HEK293 (cell line): Measurements from ENCODE around the gene AMOTL1.

ENCODE experiments used
- CTCF ChIA-PET: fragments of 350-600 bp; formaldehyde crosslinking; extraction: SDS; loops from one replicate; lab custom pipeline; 2021; ENCODE audit warnings: antibody characterized with exemption; lab: Yijun Ruan, JAX
- POLR2A ChIA-PET: fragments of 300-600 bp; formaldehyde crosslinking; extraction: SDS; loops from one replicate; lab custom pipeline; 2020; ENCODE audit warnings: antibody characterized with exemption, inconsistent platforms; lab: Yijun Ruan, JAX
- H3K27ac ChIP-seq: fragments of 200-500 bp; sonication (Bioruptor generic); 2 replicates; pipeline ENCODE4 v1.5.1; 2014; ENCODE audit warnings: low read depth, low read length, control low read depth, inconsistent platforms; ENCODE audit errors: extremely low read depth
- H3K36me3 ChIP-seq, 2 experiments: fragments of 200-500 bp in 1 of 2; sonication (Bioruptor generic) in 1 of 2; 1 replicate in 1 of 2; 2 replicates in 1 of 2; pipeline ENCODE4 v1.5.1; 2014 to 2017; ENCODE audit warnings: inconsistent platforms in 2 of 2, low read length in 2 of 2; ENCODE audit not compliant: control insufficient read depth in 2 of 2, insufficient read depth in 1 of 2
- H3K4me1 ChIP-seq: fragments of 200-500 bp; sonication (Bioruptor generic); 2 replicates; pipeline ENCODE4 v1.5.1; 2014; ENCODE audit warnings: mild to moderate bottlenecking, low read length, inconsistent platforms; ENCODE audit not compliant: control insufficient read depth, insufficient read depth
- H3K4me3 ChIP-seq: 2 replicates; pipeline ENCODE4 v1.5.1; 2011; ENCODE audit warnings: low read depth, mild to moderate bottlenecking, control low read depth, low read length, moderate library complexity
- H3K9me3 ChIP-seq: fragments of 200-500 bp; sonication (Bioruptor generic); 2 replicates; pipeline ENCODE4 v1.5.1; 2014; ENCODE audit warnings: low read depth, low read length, inconsistent platforms; ENCODE audit not compliant: control insufficient read depth, insufficient read depth
- GLIS2 ChIP-seq: fragments of 450-650 bp; formaldehyde crosslinking; IDR thresholded peaks from 2 replicates; pipeline ENCODE4 v1.5.1; 2016; ENCODE audit warnings: missing biosample characterization, missing genetic modification characterization
- HOXD13 ChIP-seq: sonication (generic); formaldehyde crosslinking; IDR thresholded peaks from 2 replicates; pipeline ENCODE4 v1.8.0; 2022; ENCODE audit warnings: missing genetic modification reagents, borderline replicate concordance
- MYNN ChIP-seq: fragments of 450-650 bp; formaldehyde crosslinking; IDR thresholded peaks from 2 replicates; pipeline ENCODE4 v1.5.1; 2016; ENCODE audit warnings: missing biosample characterization, missing genetic modification characterization, borderline replicate concordance
- OSR2 ChIP-seq: fragments of 450-650 bp; formaldehyde crosslinking; IDR thresholded peaks from 2 replicates; pipeline ENCODE4 v1.5.1; 2016; ENCODE audit warnings: missing biosample characterization, missing genetic modification characterization
- OVOL3 ChIP-seq: fragments of 450-650 bp; formaldehyde crosslinking; IDR thresholded peaks from 2 replicates; pipeline ENCODE4 v1.5.1; 2016; ENCODE audit warnings: missing biosample characterization, missing genetic modification characterization
- SCRT2 ChIP-seq: fragments of 450-650 bp; formaldehyde crosslinking; IDR thresholded peaks from 2 replicates; pipeline ENCODE4 v1.5.1; 2016; ENCODE audit warnings: missing biosample characterization, missing genetic modification characterization
- SETDB1 ChIP-seq: IDR thresholded peaks from one replicate; pipeline ENCODE4 v1.6.1; 2017; ENCODE audit warnings: mild to moderate bottlenecking, low read length, moderate library complexity, mixed read lengths; ENCODE audit not compliant: insufficient read length
- SP2 ChIP-seq: fragments of 450-650 bp; formaldehyde crosslinking; IDR thresholded peaks from 2 replicates; pipeline ENCODE4 v1.5.1; 2016; ENCODE audit warnings: missing biosample characterization, missing genetic modification characterization
- SP7 ChIP-seq: fragments of 450-650 bp; formaldehyde crosslinking; IDR thresholded peaks from 2 replicates; pipeline ENCODE4 v1.5.1; 2016; ENCODE audit warnings: missing biosample characterization, missing genetic modification characterization
- WT1 ChIP-seq: fragments of 450-650 bp; formaldehyde crosslinking; IDR thresholded peaks from 2 replicates; pipeline ENCODE4 v1.5.1; 2016; ENCODE audit warnings: missing biosample characterization, missing genetic modification characterization
- ZBTB8A ChIP-seq: fragments of 450-650 bp; formaldehyde crosslinking; IDR thresholded peaks from 2 replicates; pipeline ENCODE4 v1.5.1; 2016; ENCODE audit warnings: missing biosample characterization, missing genetic modification characterization
- ZFHX2 ChIP-seq: fragments of 450-650 bp; formaldehyde crosslinking; conservative IDR thresholded peaks from 2 replicates; pipeline ENCODE4 v1.5.1; 2016; ENCODE audit warnings: missing biosample characterization, missing genetic modification characterization
- ZIC2 ChIP-seq: fragments of 450-650 bp; formaldehyde crosslinking; IDR thresholded peaks from 2 replicates; pipeline ENCODE4 v1.5.1; 2016; ENCODE audit warnings: missing biosample characterization, missing genetic modification characterization
- ZNF132 ChIP-seq: fragments of 450-650 bp; formaldehyde crosslinking; IDR thresholded peaks from 2 replicates; pipeline ENCODE4 v1.5.1; 2017; ENCODE audit warnings: missing biosample characterization, missing genetic modification characterization, borderline replicate concordance
- ZNF16 ChIP-seq: fragments of 450-650 bp; formaldehyde crosslinking; IDR thresholded peaks from 2 replicates; pipeline ENCODE4 v1.5.1; 2016; ENCODE audit warnings: low read depth, missing biosample characterization, missing genetic modification characterization
- ZNF175 ChIP-seq: fragments of 450-650 bp; formaldehyde crosslinking; IDR thresholded peaks from 2 replicates; pipeline ENCODE4 v1.5.1; 2016; ENCODE audit warnings: missing biosample characterization, missing genetic modification characterization
- ZNF184 ChIP-seq: fragments of 450-650 bp; IDR thresholded peaks from 2 replicates; pipeline ENCODE4 v1.5.1; 2018; ENCODE audit warnings: missing biosample characterization, mild to moderate bottlenecking, missing genetic modification characterization
- ZNF394 ChIP-seq: fragments of 450-650 bp; formaldehyde crosslinking; IDR thresholded peaks from 2 replicates; pipeline ENCODE4 v1.5.1; 2016; ENCODE audit warnings: missing biosample characterization, missing genetic modification characterization, mild to moderate bottlenecking, moderate library complexity, borderline replicate concordance
- ZNF426 ChIP-seq: fragments of 450-650 bp; formaldehyde crosslinking; IDR thresholded peaks from 2 replicates; pipeline ENCODE4 v1.5.1; 2017; ENCODE audit warnings: missing biosample characterization, missing genetic modification characterization, mild to moderate bottlenecking, inconsistent platforms, moderate library complexity
- ZNF510 ChIP-seq: fragments of 450-650 bp; formaldehyde crosslinking; IDR thresholded peaks from 2 replicates; pipeline ENCODE4 v1.5.1; 2018; ENCODE audit warnings: mild to moderate bottlenecking, missing genetic modification characterization, missing biosample characterization; ENCODE audit not compliant: insufficient replicate concordance
- ZNF707 ChIP-seq: fragments of 450-650 bp; formaldehyde crosslinking; IDR thresholded peaks from 2 replicates; pipeline ENCODE4 v1.5.1; 2016; ENCODE audit warnings: missing biosample characterization, missing genetic modification characterization
- ZNF843 ChIP-seq: fragments of 450-650 bp; formaldehyde crosslinking; IDR thresholded peaks from 2 replicates; pipeline ENCODE4 v1.5.1; 2016; ENCODE audit warnings: missing biosample characterization, missing genetic modification characterization
- TF ChIP-seq, protein P1 (sequence below): fragments of 450-650 bp; formaldehyde crosslinking; IDR thresholded peaks from 2 replicates; pipeline ENCODE4 v1.5.1; 2017; ENCODE audit warnings: missing biosample characterization, missing genetic modification characterization
- TF ChIP-seq, protein P2 (sequence below): fragments of 450-650 bp; formaldehyde crosslinking; IDR thresholded peaks from 2 replicates; pipeline ENCODE4 v1.5.1; 2016; ENCODE audit warnings: missing biosample characterization, missing genetic modification characterization
- TF ChIP-seq, protein P3 (sequence below): fragments of 450-650 bp; formaldehyde crosslinking; IDR thresholded peaks from 2 replicates; pipeline ENCODE4 v1.5.1; 2016; ENCODE audit warnings: missing biosample characterization, missing genetic modification characterization
- TF ChIP-seq, protein P4 (sequence below): fragments of 450-650 bp; formaldehyde crosslinking; IDR thresholded peaks from 2 replicates; pipeline ENCODE4 v1.5.1; 2016; ENCODE audit warnings: missing biosample characterization, missing genetic modification characterization

AMOTL1 gene

DNA sequence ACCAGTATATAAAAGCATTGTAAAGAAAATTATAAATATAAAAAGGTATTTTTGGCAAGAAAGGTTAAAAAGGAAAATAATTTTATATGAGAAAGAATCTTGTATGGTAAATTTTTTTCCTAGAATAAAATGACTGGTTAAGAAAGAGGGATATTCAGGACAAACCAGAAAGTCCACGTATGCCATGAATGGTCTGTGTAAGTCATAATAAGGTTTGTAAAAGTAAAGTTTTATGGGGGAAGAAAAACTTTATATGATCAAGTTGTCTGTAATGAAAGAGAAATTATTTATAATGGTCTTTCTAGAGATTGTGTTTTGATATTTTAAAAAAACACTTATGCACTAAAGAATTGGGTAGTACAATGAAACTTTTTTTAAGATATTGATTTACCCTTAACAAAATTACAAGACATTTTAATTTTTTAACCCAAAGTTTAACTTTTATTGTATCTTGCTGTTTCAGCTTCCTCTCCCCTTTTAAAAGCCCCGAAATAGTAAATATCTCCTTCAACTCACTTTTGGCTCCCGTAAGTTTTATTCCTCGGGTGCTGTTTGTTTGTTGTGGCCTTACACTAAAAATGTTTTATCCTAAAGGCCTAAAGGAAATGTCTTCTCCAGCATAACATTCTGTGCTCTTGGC is 47.7 kb downstream of the AMOTL1 start (continued):
- TF ChIP-seq SETDB1 (peak; percentile 100), ZNF707 (no peak), ZNF184 (tag by site-specific recombination) (peak; percentile 79; the same call in 1 of the 2 replicates)

DNA sequence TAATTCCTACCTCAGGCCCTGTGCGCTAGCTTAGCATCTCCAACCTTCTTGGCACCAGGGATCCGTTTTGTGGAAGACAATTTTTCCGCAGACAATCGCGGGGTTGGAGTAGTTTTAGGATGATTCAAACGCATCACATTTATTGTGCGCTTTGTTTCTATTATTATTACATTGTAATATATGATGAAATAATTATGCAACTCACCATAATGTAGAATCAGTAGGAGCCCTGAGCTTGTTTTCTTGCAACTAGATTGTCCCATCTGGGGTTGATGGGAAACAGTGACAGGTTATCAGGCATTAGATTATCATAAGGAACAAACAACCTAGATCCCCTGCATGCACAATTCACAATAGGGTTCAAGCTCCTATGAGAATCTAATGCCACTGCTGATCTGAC is 52.3 kb downstream of the AMOTL1 start:
- H3K36me3 ChIP-seq = peaks cover 0 to 78% of the 10 kb centered on the region in 2 experiments
- H3K27ac ChIP-seq = no peak overlapping the region
- CTCF ChIA-PET = interaction anchor here (0.6 to 0.8 kb wide), 2 partner anchors 25 to 813 kb away, joined by 3 to 4 read pairs; no protein-coding TSS in a partner anchor
- TF ChIP-seq ZIC2 (tag by site-specific recombination) (no peak), ZNF175 (tag by site-specific recombination) (no peak), GLIS2 (no peak), ZNF16 (tag by site-specific recombination) (no peak), ZNF394 (tag by site-specific recombination) (no peak), MYNN (tag by site-specific recombination) (no peak), WT1 (no peak), ZFHX2 (no peak), HOXD13 (no peak), SP7 (no peak), ZNF426 (tag by site-specific recombination) (no peak), SP2 (tag by site-specific recombination) (no peak)
- TF ChIP-seq, protein P1, sequence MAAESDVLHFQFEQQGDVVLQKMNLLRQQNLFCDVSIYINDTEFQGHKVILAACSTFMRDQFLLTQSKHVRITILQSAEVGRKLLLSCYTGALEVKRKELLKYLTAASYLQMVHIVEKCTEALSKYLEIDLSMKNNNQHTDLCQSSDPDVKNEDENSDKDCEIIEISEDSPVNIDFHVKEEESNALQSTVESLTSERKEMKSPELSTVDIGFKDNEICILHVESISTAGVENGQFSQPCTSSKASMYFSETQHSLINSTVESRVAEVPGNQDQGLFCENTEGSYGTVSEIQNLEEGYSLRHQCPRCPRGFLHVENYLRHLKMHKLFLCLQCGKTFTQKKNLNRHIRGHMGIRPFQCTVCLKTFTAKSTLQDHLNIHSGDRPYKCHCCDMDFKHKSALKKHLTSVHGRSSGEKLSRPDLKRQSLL (tag by site-specific recombination) = no peak
- TF ChIP-seq, protein P2, sequence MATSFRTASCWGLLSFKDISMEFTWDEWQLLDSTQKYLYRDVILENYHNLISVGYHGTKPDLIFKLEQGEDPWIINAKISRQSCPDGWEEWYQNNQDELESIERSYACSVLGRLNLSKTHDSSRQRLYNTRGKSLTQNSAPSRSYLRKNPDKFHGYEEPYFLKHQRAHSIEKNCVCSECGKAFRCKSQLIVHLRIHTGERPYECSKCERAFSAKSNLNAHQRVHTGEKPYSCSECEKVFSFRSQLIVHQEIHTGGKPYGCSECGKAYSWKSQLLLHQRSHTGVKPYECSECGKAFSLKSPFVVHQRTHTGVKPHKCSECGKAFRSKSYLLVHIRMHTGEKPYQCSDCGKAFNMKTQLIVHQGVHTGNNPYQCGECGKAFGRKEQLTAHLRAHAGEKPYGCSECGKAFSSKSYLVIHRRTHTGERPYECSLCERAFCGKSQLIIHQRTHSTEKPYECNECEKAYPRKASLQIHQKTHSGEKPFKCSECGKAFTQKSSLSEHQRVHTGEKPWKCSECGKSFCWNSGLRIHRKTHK (tag by site-specific recombination) = no peak
- TF ChIP-seq, protein P3, sequence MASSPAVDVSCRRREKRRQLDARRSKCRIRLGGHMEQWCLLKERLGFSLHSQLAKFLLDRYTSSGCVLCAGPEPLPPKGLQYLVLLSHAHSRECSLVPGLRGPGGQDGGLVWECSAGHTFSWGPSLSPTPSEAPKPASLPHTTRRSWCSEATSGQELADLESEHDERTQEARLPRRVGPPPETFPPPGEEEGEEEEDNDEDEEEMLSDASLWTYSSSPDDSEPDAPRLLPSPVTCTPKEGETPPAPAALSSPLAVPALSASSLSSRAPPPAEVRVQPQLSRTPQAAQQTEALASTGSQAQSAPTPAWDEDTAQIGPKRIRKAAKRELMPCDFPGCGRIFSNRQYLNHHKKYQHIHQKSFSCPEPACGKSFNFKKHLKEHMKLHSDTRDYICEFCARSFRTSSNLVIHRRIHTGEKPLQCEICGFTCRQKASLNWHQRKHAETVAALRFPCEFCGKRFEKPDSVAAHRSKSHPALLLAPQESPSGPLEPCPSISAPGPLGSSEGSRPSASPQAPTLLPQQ = no peak
- no peaks in the 10 kb centered on the region for H3K9me3 ChIP-seq
- H3K4me3 ChIP-seq = no peak overlapping the region
- POLR2A ChIA-PET = no interaction called here
- no peaks in the 10 kb centered on the region for H3K4me1 ChIP-seq

DNA sequence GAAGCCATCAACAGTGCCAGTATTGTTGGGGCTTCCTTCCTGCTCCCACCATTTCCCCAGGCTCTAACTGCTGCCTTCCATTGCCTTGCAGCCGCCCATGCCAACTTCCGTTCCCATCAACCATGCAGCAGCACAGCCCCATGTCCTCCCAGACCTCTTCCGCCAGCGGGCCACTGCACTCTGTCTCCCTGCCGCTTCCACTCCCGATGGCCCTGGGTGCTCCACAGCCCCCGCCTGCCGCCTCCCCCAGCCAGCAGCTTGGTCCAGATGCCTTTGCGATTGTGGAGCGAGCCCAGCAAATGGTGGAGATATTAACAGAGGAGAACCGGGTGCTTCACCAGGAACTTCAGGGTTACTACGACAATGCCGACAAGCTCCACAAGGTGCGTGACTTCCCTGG is 53.3 kb downstream of the AMOTL1 start:
- Histone ChIP-seq H3K9me3 (no peaks in the 10 kb centered on the region), H3K4me3 (no peak overlapping the region), H3K36me3 (peaks cover 0 to 84% of the 10 kb centered on the region in 2 experiments), H3K4me1 (no peaks in the 10 kb centered on the region), H3K27ac (no peak overlapping the region)
- CTCF ChIA-PET = no interaction called here
- TF ChIP-seq ZNF16 (tag by site-specific recombination) (no peak), OVOL3 (tag by site-specific recombination) (no peak), ZNF510 (no peak), OSR2 (tag by site-specific recombination) (no peak), ZNF132 (tag by site-specific recombination) (no peak), HOXD13 (no peak), ZBTB8A (no peak), SCRT2 (tag by site-specific recombination) (no peak), ZNF843 (tag by site-specific recombination) (no peak)
- TF ChIP-seq, protein P4, sequence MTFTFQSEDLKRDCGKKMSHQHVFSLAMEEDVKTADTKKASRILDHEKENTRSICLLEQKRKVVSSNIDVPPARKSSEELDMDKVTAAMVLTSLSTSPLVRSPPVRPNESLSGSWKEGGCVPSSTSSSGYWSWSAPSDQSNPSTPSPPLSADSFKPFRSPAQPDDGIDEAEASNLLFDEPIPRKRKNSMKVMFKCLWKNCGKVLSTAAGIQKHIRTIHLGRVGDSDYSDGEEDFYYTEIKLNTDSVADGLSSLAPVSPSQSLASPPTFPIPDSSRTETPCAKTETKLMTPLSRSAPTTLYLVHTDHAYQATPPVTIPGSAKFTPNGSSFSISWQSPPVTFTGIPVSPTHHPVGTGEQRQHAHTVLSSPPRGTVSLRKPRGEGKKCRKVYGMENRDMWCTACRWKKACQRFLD = no peak
- POLR2A ChIA-PET = interaction anchor here (0.6 kb wide), 1 partner anchor 157 kb away, joined by 3 read pairs; no protein-coding TSS in a partner anchor
